Activated T-helper 9 cell treated with anti-CD3 and anti-CD28 coated beads, Interleukin-2, amount 50 U/mL, for 16 hours (primary cell): ENCODE results near the gene ANKRD17.

ENCODE experiments used
- DNase-seq: peaks from one replicate; pipeline ENCODE4 v3.0.0-alpha.2; 2020; ENCODE audit warnings: low read depth

ANKRD17 gene

GRCh38 chr4:73045879-73046278 lies 212.7 kb downstream of the ANKRD17 start:
- no peak for DNase-seq

GRCh38 chr4:73037057-73037456 lies 221.5 kb downstream of the ANKRD17 start:
- DNase-seq = no peak

- no peak for DNase-seq
These were observed 222.5 kb downstream of the ANKRD17 start for GRCh38 chr4:73036123-73036522.

GRCh38 chr4:73034896-73035295 lies 223.7 kb downstream of the ANKRD17 start:
- no peak for DNase-seq

GRCh38 chr4:73028621-73029020 lies 230.0 kb downstream of the ANKRD17 start:
- DNase-seq = no peak
